ENCODE measurements around the gene KIF1A.

KIF1A gene, protein sequence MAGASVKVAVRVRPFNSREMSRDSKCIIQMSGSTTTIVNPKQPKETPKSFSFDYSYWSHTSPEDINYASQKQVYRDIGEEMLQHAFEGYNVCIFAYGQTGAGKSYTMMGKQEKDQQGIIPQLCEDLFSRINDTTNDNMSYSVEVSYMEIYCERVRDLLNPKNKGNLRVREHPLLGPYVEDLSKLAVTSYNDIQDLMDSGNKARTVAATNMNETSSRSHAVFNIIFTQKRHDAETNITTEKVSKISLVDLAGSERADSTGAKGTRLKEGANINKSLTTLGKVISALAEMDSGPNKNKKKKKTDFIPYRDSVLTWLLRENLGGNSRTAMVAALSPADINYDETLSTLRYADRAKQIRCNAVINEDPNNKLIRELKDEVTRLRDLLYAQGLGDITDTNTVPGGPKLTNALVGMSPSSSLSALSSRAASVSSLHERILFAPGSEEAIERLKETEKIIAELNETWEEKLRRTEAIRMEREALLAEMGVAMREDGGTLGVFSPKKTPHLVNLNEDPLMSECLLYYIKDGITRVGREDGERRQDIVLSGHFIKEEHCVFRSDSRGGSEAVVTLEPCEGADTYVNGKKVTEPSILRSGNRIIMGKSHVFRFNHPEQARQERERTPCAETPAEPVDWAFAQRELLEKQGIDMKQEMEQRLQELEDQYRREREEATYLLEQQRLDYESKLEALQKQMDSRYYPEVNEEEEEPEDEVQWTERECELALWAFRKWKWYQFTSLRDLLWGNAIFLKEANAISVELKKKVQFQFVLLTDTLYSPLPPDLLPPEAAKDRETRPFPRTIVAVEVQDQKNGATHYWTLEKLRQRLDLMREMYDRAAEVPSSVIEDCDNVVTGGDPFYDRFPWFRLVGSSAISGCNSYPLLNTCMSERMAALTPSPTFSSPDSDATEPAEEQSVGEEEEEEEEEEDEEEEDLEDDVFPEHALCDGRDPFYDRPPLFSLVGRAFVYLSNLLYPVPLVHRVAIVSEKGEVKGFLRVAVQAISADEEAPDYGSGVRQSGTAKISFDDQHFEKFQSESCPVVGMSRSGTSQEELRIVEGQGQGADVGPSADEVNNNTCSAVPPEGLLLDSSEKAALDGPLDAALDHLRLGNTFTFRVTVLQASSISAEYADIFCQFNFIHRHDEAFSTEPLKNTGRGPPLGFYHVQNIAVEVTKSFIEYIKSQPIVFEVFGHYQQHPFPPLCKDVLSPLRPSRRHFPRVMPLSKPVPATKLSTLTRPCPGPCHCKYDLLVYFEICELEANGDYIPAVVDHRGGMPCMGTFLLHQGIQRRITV (N-terminal part only)

DNA sequence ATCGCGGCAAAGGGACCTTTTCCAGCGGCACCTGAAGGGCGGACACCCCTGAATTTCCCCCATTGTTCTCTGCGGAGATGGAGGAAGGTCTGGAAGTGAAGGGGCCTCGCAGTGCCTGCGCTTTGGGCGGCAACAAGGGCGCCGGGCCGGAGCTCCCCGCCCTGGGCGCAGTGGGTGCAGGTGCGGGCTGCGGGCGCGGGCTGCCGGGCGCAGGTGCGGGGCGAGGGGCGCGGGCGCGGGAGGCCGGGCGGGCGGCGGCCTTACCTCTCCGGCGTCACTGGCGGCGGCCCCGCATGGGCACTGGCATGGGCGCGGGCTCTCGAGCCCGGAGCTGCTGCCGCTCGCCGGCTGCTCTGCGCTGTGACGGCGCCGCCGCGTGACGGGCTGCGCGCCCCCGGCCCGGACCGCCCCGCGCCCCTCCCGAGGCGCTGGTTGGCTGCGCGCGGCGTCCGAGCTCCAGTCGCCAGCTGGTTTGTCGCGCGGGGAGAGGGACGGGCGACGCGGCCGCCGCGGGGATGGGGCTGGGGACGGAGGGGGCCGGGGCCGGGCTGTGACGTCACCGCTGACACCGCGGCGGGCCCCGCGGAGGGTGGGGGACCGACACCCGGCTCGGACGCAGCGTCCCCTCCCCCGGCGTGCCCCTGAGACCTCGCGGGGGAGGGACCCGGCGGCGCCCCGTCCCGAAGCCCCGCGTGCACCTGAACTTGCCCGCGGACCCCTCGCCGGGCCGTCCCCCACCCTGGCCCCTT lies at the start of gene KIF1A:
TSS of gene KIF1A (minus strand) at position 362 of the 749 bp plus-strand sequence. CDS start 22,467 bp downstream, outside the sequence.
- DNase-seq = peak; percentile 90

DNA sequence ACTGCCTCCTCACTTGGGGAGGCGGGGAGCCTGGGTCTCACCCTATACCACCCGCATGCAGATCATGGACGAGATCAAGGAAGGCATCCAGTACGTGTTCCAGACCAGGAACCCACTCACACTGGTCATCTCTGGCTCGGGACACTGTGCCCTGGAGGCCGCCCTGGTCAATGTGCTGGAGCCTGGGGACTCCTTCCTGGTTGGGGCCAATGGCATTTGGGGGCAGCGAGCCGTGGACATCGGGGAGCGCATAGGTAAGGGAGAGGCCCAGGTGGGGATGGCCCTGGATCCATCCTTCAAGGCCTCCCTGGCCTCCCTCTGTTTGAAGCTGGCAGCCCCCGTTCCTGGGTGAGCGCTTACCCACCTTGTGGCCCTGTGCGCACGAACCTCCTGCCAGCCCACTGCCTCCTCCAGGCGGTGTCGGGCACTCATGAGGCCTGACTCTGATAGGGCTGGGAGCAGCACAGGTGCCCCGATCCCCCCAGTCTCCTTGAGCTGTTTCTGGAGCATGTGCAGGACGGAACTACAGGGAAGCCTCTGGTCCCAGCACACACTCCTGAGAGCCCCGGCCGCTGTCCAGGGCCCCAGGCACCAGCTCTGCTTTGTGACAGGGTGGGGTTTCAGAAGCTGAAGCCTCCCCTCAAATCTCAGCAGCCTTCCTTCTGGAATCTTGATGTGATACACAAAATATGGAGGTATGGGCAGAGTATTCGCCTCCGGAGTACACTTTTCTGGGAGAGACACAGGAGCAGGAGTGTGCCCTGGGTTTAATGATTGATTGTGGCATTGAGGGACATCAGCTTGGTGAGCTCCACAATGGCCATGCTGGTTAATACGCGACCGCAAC lies 49.3 kb upstream of the KIF1A start:
- DNase-seq = no peak

DNA sequence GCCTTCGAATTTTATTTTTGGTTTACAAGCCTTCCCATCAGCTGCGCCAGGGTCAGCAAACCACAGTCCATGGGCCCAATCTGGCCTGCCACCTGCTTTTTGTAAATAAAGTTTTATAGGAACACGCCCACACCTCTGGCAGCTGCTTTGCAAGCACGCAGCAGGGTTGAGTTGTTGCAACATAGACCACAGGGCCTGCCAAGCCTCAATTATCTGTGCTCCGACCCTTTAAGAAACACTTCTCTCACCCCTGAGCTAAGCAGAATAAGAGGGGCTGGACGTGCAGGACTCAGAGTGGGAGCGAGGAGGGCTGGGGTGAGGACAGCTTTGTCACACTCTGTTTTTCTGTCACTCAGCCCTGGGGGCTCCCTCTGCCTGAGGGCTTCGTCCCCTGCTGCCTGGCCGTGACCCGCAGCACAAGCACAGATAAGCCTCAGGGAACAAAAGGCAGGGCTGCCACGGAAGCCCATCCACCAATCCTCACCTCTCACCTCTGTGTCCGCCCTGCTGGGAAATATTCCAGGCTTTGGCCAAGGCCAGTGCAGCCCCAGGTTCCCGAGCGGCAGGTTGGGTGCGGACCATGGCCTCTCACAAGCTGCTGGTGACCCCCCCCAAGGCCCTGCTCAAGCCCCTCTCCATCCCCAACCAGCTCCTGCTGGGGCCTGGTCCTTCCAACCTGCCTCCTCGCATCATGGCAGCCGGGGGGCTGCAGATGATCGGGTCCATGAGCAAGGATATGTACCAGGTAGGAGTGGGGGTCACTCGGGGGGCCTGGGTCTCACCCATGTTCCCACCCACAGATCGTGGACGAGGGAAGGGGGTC lies 48.5 kb upstream of the KIF1A start, which contains the start of gene AGXT:
TSS of gene AGXT (plus strand) at position 539 of the 823 bp plus-strand sequence. CDS start at position 581, 42 bp downstream.
- DNase-seq = peak; percentile 54

DNA sequence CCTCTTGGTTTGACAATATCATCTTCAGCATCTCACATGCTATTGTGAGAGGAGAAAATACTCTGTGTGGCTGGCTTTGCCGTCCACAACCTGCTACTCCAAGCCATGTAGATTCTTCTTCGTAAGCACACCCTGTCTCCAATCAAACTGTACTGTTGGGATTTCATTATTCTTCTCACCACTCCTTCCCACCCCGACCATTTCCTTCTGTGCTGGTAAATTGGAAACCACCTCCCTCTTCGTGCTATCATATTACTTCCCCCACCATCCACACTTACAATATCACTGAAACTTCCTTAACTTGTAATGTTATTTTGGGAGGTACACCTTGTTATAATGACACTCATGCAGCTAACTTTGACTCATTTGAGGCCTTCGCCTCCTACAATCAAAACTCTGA lies 45.4 kb upstream of the KIF1A start:
- no peak for DNase-seq

DNA sequence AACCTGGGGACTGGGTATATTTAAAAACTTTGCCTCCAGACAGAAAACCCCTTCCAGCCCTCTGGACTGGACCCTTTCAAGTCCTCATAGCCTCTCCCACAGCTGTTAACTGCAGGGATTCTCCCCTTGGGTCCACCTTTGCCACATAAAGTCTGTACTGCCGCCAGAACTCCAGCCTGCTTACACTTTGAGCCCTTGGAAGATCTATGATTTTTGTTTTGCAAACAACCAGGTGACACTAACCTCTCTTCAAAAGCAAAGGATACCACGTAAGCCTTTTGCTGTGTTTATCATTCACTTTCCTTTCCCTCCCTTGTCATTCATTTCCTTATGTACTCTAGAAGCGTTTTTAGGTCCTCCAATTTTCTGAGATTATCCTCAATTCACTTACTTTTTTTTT lies 44.5 kb upstream of the KIF1A start:
- no peak for DNase-seq

DNA sequence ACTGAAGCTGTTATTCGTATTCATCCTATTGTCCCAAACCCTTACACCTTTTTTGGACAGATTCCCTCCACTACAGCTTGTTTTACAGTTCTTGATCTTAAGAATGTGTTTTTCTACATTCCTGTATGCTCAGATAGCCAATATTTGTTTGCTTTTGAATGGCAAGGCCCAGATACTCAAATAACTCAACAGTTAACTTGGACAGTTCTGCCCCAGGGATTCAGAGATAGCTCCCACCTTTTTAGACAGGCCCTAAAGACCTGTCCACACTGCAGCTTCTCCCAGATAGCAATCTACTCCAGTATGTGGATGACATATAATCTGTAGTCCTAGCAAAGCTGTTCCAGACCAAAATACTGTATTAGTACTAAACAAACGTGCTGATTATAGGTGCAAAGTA lies 41.5 kb upstream of the KIF1A start:
- DNase-seq = no peak

DNA sequence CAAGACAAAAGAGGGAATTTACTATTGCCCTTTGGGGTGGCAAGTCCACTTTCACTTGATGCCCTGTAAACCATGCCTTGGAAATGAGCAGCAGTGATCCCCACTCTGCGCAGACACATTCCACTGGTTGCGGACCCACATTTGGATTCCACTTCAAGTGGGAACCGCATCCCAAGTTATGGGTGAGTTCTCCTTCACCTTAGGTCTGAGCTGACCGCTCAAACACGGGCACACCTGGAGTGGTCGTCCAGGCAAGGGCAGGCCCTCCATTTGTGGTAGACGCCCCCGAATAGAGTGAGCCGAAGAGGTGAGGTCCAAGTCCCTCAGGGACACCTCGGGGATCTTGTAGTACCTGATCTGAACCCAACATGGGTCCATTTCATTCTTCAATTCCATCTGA lies 38.9 kb upstream of the KIF1A start:
- DNase-seq = no peak

DNA sequence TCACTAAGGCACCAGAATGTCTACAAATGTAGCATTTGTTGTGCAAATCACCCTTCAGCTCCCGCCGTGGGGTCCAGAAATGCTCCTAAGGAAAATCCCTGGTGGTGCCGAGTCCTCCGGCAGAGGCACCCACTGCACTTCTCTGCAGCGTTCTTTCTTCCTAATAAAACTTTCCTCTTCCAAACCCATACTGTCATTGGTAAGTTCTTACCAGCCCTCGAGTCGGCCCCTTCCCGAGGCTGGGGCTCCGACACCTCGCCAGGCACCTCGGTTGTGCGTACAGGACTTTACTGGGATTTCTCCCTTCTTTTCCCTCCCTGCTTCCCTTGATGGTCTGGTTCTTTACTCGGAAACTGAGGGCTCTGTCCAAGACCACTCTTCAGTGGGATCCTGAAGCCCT lies 38.3 kb upstream of the KIF1A start:
- no peak for DNase-seq

DNA sequence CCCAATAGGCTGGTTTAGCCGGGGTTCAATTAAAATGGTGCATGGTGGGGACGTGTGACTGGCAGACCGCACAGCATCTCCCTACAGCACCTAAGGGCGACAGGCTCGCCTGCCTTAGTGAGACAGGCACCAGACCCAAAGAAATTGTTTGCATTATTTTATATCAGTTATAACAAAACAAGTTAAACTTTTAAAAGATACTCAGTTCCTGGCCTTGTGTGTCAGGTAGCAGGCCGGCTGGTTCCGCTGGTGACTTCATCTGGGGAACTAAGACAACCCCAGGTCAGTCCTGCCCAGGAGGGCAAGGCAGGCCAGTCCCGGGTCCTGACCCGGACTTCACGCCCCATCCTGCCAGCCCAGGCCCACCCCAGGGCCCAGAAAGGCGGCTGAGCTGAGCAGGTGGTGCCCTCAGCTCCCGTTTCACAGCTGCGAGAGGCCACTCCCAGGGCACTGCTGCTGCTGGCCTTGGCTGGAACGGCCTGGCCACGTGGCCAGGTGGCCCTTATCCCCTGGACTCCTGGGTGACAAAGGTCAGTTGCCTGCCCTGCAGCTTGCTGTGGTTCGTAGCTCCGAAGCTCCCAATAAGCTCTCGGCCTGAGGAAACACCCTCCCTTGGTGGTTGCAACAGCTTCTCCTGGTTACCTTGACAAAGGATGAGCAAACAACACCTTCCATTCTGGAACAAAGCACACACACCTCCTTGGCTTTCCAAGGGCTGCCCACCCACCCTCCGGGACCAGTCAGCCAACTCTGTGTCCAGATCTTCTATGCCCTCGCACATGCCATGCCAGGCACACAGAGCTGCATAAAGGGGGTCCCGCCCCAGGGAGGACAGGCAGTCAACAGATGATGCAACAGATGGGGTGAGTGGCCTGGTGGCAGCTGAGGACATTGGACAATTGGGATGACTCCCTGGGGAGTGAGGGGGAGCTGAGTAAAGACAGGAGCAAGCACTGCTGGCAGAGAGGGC lies 37.3 kb upstream of the KIF1A start:
- no peak for DNase-seq

DNA sequence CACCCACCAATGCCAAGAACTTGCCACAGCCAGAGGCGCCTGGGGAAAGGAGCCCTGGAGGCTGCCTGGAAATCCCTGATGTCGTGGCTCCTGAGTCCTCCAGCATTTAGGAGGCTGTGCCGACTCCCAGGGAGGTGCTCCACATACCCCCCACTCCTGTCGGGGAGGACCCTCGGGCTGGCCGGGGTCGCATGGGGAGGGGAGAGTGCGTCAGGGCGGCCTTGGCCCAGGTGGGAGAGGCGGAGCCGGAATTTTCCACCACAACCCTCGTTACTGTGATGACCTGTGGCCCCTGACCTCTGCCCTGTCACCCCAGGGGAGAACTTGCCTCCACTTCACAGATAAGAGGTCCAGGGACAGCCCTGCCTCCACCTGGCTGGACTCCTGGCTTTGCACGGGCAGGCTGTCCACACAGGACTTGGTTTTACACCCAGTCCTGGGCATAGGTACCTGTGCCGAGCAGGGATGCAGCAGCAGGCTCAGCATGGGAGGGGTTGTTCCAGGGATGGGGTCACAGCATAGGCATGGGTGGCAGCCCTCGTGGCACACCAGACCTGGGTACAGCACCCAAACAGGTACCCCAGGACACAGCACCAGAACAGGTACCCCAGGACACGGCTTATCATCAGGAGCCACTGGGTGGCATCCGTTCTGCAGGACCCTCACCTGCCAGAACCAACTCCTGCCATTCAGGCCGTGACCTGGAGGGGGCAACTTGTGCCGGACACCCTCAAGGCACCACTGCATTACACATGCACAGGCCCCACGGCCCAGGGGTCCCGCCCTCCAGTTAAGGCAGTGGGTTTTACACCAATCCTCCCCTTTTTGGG lies 36.3 kb upstream of the KIF1A start:
- DNase-seq = no peak

DNA sequence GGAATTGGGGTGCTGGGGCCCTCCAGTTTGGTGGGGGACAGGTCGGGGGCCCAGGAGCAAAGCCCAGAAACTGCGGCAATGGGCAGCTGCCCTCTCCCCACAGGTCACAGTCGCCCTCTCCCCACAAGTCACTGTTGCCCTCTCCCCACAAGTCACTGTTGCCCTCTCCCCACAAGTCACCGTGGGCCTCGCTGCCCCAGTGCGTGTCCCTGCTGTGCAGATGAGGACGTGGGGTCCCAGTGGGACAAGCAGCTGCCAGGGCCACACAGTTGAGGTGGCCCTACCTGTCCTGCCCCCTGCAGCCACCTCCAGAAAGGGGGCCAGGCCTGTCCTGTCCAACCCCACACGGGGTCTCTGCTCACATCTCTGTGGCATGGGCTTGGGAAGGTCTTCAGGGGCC lies 35.7 kb upstream of the KIF1A start:
- DNase-seq = no peak

DNA sequence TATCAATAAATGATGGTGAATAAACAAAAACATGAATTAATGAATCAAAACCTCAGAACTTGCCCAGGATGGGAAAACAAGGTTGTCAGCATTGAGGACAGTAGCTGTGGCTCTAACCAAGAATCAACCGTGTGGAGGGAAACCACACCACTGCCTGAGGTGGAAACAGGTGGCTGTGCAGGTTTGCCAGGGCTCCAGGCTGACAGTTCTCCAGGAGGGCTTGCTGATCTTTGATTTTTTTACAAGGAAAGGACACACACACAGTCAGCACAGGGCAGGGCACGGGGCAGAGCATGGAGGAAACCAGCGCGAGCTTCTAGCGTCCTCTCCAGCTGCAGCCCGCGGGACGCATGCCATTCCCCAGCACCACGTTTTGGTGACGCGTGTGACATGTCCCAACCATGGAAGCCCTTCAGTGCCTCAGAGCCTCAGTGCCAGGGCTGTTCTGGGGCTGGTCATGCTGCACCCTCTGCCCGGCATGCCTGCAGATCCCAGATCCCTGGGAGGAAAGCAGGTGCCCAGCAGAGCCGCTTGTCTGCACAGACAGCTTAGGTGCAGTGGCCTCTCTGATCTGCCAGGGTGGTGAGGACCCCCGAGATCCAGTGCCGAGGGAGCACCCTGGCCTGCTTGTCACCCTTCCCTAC lies 32.8 kb upstream of the KIF1A start:
- no peak for DNase-seq

DNA sequence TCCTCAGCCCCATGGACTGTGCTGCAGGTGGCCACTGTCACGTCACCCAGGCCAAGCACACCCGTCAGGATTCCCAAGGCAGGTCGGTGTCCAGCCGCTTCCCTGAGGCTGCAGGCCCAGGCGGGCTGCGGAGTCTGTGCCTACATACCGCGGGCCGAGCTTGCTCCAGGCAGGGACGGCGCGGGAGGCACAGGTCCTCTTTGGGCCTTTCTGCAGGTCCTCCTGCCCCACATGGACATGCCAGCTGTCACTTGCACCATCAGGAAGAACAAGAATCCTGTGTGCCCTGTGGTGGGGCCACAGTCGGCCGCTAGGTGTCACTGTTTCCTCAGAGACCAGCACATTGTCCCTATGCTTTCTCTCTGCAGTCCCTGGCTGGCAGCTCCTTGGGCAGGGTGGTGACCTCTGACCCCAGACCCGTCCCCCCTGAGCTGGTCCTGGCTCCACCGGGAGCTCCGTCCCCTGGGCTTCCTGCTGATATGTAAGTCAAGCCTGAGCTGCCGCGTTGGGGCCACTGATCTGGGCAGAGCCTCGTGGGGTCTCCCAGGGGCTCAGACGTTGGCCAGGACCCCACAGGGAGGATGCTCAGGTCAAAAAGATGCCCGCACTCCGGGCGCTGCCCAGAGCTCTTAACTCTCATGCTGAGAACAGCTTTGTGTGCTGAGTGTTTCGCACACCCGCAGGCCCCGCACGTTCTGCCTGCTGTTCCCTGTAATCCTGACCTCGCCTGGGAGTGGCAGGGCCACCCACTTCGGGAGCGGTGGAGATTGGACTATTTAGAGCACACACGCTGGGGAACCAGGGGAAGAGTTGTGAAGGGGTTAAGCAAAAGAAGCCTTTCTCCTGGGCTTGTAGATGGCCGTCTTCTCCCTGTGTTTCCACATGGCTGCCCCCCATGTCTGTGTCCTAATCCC lies 31.3 kb upstream of the KIF1A start:
- peak; percentile 39 for DNase-seq

DNA sequence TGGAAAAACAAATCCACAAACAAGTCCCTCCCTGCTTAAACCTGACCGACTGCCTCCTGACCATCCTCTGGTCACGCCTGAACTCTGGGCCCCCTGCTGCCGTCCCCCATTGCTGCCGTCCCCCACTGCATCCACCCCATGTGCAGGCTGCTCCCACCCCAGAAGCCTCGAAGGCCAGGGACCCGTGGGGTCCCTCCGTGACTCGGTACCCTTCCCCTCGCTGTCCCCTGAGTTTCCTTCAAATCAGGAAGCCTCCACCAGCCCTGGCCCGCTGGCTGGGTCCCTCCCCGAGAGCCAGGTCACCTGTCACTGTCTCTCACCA lies 30.7 kb upstream of the KIF1A start:
- DNase-seq = no peak

DNA sequence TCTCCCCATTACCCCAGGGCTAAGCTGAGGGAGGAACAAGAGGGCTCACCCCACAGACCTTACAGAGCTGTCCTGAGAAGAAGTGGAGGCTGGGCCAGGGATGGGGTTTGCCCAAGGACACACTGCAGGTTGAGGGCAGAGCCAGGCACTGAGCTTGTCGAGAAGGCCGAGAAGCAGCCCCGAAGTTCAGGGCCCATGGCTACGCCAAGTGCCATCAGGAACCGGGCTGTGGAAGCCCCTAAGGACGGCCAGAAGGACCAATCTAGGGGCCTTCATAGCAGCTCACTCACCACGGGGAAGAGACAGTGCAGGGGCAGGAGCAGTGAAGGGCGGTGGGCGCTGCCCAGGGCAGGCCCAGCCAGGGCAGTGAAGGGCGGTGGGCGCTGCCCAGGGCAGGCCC lies 30.0 kb upstream of the KIF1A start:
- DNase-seq = no peak

DNA sequence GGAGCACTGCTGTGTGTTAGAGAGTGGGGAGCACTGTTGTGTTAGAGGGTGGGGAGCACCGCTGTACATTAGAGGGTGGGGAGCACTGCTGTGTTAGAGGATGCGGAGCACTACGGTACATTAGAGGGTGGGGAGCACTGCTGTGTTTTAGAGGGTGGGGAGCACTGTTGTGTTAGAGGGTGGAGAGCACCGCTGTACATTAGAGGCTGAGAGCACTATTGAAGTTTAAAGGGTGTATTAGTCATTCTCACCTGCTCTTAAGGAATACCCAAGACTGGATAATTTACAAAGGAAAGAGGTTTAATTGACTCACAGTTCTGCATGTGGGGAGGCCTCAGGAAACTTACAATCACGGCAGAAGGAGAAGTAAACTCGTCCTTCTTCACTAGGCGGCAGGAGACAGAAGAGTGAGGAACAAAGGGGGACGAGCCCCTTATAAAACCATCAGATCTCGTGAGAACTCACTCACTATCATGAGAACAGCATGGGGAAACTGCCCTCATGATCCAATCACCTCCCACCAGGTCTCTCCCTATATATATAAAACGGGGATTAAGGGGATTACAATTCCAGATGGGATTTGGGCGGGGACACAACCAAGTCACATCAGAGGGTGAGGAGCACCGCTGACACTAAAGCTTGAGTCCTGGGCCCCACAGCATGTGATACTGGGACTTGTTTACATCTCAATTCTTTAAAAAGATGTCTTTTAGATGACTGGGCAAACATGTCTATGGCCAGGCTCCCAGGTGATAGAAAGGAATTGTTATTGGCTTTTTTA lies 29.1 kb upstream of the KIF1A start:
- no peak for DNase-seq

All from NCI-H510A (cell line).